Ecto neural progenitor cell (in vitro differentiated cells): Measurements from ENCODE around the gene PSMA4.
"Not testable (repeated sequence)": the region's sequence is repeated elsewhere in the genome, so short reads cannot be mapped to it uniquely, and the experiment has no call there.

Experiments used
- DNase-seq: peaks from one replicate; pipeline ENCODE4 v3.0.0-alpha.2; 2018; ENCODE audit warnings: low spot score

The PSMA4 gene

DNA sequence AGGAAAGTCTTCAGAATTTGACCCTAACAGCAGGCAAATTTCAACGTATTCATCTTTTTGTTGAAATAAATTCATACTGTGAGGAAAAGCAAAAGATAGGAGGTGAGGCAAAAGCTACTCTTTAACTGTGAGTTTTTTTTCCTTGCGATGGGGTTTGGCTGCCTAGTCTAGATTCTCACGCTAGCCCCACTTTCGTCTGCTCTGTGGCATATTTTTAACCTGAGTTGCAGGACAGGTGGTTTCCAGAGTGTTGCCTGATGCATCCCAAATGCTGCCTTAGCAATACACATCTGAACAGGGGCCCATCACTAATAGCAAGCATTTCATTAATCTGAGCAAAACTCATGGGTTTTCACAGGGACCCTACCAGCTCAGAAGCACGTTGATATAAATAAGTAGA lies 11.7 kb downstream of the PSMA4 start:
- no peak for DNase-seq

- no peak for DNase-seq
Observed at GRCh38 chr15:78552597-78552996, 12.4 kb downstream of the PSMA4 start.

GRCh38 chr15:78560201-78560600 lies 20.0 kb downstream of the PSMA4 start:
- DNase-seq, result not testable (repeated sequence)

DNA sequence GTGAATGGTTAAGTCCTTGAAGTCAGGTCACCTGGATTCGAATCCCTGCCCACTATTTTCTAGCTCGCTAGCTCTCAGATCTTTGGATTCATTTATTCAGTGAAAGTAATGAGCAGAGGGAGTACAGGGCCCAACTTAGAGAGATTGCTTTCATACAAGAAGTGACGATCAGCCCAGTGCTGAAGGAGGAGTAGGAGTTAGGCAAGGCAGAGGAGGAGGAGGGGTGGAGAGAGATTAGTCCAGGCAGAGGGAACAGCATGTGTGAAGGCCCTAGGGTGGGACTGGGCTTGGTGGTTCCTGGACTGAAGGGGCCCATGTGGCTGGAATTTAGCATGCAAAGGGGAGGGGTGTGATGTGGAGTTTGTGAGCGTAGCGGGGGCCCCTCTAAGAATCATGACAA lies 21.2 kb downstream of the PSMA4 start:
- no peak for DNase-seq

- no peak for DNase-seq
Observed at GRCh38 chr15:78563092-78563491, 22.8 kb downstream of the PSMA4 start.

DNA sequence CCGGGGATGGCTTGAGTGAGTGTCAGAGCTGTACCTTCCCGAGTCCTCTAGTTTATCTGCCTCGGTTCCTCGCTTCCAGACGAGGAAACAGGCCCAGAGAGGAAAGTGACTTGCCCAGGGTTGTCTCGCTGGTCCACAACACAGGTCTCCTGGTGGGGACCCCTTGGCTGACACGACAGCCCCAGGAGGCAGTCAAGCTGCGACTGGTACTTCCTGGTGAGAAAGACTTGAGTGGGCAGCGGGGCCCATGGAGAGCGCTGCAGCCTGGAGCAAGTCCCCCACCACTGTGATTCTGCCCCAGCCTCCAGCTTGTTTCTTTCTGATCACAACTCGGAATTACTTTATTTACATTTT lies 24.5 kb downstream of the PSMA4 start:
- peak; percentile 46 for DNase-seq

DNA sequence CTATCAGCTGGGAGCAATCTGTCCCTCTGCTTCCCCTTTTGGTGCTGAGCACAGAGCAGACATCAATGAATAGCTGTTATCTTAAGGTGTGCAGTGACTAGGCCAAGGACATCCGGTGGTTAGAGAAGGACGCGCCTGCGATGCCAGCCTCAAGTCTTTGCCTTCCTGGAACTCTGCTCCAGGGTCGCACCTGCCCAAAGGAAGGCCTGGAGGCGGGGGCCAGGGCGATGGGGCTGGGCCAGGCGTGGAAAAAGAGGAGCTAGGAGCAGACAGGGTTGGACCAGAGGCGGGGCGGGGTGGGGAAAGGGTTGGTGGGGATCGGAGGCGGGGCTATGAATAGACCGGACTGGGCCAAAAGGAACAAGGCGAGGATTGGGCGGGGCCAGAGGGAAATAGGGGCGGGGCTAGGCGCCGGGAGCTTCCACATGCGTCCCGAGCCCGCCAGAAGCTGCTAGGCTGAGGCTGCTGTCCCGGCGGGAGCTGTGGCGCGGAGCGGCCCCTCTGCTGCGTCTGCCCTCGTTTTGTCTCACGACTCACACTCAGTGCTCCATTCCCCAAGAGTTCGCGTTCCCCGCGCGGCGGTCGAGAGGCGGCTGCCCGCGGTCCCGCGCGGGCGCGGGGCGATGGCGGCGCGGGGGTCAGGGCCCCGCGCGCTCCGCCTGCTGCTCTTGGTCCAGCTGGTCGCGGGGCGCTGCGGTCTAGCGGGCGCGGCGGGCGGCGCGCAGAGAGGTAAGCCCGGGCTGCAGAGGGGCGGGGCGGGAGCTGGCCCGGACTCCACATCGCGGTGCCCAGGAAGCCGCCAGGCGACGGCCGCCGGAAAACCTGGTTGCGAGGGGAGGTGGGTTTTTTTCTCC lies 25.1 kb downstream of the PSMA4 start, which contains the start of gene CHRNA5:
Gene CHRNA5, plus strand, starts transcription at position 424 of the 854 bp plus-strand sequence. Its CDS starts 200 bp downstream, at position 624.
- DNase-seq, result peak; percentile 98

GRCh38 chr15:78565951-78566774 lies 25.9 kb downstream of the PSMA4 start:
- DNase-seq, result no peak

GRCh38 chr15:78567531-78567930 lies 27.3 kb downstream of the PSMA4 start:
- no peak for DNase-seq

DNA sequence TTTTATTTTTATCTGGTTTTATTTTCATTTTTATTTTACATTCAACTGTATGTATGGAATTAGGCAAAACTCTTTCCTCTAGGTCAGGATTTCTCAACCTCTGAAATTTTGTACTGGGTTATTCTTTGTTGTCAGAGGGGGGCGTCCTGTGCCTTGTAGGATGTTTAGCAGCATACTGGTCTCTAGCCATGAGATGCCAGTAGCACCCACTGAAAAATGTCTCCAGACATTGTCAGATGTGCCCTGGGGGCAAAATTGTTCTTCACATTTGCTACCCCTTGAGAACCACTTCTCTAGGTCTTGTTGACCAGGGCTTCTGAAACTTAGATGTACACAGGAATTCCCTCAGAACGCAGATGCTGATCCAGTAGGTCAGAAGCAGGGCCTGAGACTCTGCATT lies 30.5 kb downstream of the PSMA4 start:
- no peak for DNase-seq

DNA sequence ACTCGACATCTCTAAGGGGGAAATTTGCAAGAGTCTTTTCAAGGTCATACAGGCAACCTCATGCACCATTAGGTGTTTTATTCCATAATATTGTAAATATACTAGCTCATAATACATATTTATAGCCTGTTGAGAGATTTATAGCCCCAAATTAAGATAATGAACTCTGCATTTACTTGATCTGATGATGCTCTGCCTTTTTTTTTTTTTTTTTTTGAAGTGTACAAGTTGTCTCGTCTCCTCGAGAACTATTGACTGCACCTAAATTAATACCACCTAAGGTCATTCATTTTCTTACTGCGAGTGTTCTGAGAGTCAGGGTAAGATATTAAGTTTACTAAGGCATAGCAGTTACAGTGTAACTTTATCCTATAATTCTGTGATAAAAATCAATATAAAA lies 31.1 kb downstream of the PSMA4 start:
- no peak for DNase-seq

GRCh38 chr15:78573416-78573815 lies 33.2 kb downstream of the PSMA4 start:
- DNase-seq, result no peak

- no peak for DNase-seq
Observed at GRCh38 chr15:78574944-78575343, 34.7 kb downstream of the PSMA4 start.

DNA sequence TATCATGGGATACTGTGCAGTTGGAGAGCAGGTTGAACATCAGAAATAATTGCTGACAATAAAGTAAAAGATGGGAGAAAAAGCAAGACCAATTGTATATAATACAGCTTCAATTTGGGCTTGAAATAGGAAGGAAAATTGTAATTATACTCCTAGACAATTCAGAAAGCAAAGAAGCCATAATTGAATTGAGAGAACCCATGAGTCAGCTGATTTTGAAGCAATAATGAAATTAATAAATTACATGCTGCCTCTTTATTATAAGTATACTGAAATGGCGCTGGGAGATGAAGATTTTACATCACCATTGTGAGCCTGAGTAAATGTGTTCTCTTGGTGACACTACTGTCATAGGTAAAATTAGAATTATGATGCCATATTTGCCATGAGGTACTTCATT lies 57.3 kb downstream of the PSMA4 start:
- no peak for DNase-seq

DNA sequence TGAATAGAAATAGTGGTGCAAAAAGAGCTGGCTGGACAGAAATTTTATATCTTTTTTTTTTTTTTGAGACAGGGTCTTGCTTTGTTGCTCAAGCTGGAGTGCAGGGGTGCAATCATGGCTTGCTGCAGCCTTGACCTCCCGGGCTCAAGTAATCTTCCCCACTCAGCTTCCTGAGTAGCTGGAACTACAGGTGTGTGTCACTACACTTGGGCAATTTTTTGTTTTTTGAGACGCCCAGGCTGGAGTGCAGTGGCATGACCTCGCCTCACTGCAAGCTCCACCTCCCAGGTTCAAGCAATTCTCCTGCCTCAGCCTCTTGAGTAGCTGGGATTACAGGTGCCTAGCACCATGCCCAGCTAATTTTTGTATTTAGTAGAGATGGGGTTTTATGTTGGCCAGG lies 58.1 kb downstream of the PSMA4 start:
- DNase-seq, result no peak

- DNase-seq, result no peak
Observed at GRCh38 chr15:78599189-78599588, 58.9 kb downstream of the PSMA4 start.
